Caco-2 (cell line): ENCODE measurements around the gene ITGAD. TPM values are rescaled to one million over a fixed set of nuclear protein-coding genes. Genes with fewer than 3 reads are reported as not detected.

Experiments used
- BruUV-seq: library from RNA; stranded (reverse); fragments of 400-500 nt; replicated peaks from 2 replicates; lab custom pipeline; 2021; lab: Mats Ljungman, UMichigan
- CTCF ChIA-PET: fragments of 300-600 bp; sonication (Branson Sonifier 250); formaldehyde crosslinking; loops from one replicate; lab custom pipeline; 2022; ENCODE audit warnings: antibody characterized with exemption; lab: Charles Lee
- POLR2A ChIA-PET: fragments of 300-600 bp; sonication (Branson Sonifier 250); formaldehyde crosslinking; loops from one replicate; lab custom pipeline; 2022; ENCODE audit warnings: antibody characterized with exemption; lab: Charles Lee
- DNase-seq, 2 experiments: peaks; one replicate each; pipeline versions ENCODE4 v3.0.0 to v3.0.0-alpha.2; 2020 to 2022
- H3K27me3 ChIP-seq: replicated peaks from 2 replicates; pipeline ENCODE4 v1.6.0; 2011; ENCODE audit warnings: low read length; ENCODE audit not compliant: control insufficient read depth, insufficient read depth
- H3K36me3 ChIP-seq: 2 replicates; pipeline ENCODE4 v1.5.1; 2011; ENCODE audit warnings: low read length; ENCODE audit not compliant: control insufficient read depth, insufficient read depth
- H3K4me1 ChIP-seq: fragments of 250-450 bp; sonication (Bioruptor Pico); 2 replicates; pipeline ENCODE4 v1.5.1; 2020; ENCODE audit warnings: mild to moderate bottlenecking
- H3K4me3 ChIP-seq: 2 replicates; pipeline ENCODE4 v1.5.1; 2011; ENCODE audit warnings: low read depth, mild to moderate bottlenecking, control low read depth, low read length
- H3K9me3 ChIP-seq: fragments of 250-450 bp; sonication (Bioruptor Pico); 2 replicates; pipeline ENCODE4 v1.5.1; 2020; ENCODE audit warnings: mild to moderate bottlenecking, moderate library complexity
- H3K27ac Mint-ChIP-seq: one replicate; pipeline ENCODE4 v1.8.0; 2022; ENCODE audit warnings: mixed read lengths; ENCODE audit not compliant: unreplicated experiment
- H3K27me3 Mint-ChIP-seq: one replicate; pipeline ENCODE4 v1.8.0; 2022; ENCODE audit warnings: mixed read lengths; ENCODE audit not compliant: insufficient read depth, unreplicated experiment
- H3K36me3 Mint-ChIP-seq: one replicate; pipeline ENCODE4 v1.8.0; 2022; ENCODE audit warnings: mild to moderate bottlenecking, mixed read lengths; ENCODE audit not compliant: insufficient read depth, unreplicated experiment
- H3K4me1 Mint-ChIP-seq: one replicate; pipeline ENCODE4 v1.8.0; 2022; ENCODE audit warnings: low read depth, mixed read lengths; ENCODE audit not compliant: unreplicated experiment
- H3K4me3 Mint-ChIP-seq: one replicate; pipeline ENCODE4 v1.8.0; 2022; ENCODE audit warnings: mild to moderate bottlenecking, moderate library complexity, mixed read lengths; ENCODE audit not compliant: unreplicated experiment
- H3K9me3 Mint-ChIP-seq: one replicate; pipeline ENCODE4 v1.8.0; 2022; ENCODE audit warnings: mixed read lengths; ENCODE audit not compliant: unreplicated experiment
- CTCF ChIP-seq, 2 experiments: fragments of 200-600 bp in 1 of 2; IDR thresholded peaks; 1 replicate in 1 of 2; 2 replicates in 1 of 2; pipeline versions ENCODE4 v1.5.1 to v1.8.0; 2011 to 2022; ENCODE audit warnings: antibody characterized with exemption in 1 of 2, control low read depth in 1 of 2, inconsistent platforms in 1 of 2, low read depth in 1 of 2, low read length in 1 of 2, mild to moderate bottlenecking in 1 of 2, moderate library complexity in 1 of 2; ENCODE audit not compliant: insufficient read depth in 1 of 2, severe bottlenecking in 1 of 2, unreplicated experiment in 1 of 2
- intact Hi-C: fragments of 100-400 bp; cut with micrococcal nuclease; formaldehyde crosslinking; loops from one replicate; pipeline ENCODE4 v1.10.0; 2022; ENCODE audit not compliant: unreplicated experiment
- total RNA-seq: library from RNA; stranded (reverse); gene quantifications from 2 replicates; pipeline ENCODE4 v1.2.3, GENCODE V29; 2022

ITGAD gene
- total RNA-seq, 1 experiment from 2014 or later: not detected

GRCh38 chr16:31411024-31411844 lies 18.1 kb downstream of the ITGAD start:
- H3K4me3 Mint-ChIP-seq: no peak overlapping the region
- no peak overlapping the region for H3K4me3 ChIP-seq
- TF ChIP-seq CTCF (IDR thresholded peaks at IDR 0.05; ENCODE audit: insufficient read depth in 1 of 2, low read depth in 1 of 2, low read length in 1 of 2, severe bottlenecking in 1 of 2, unreplicated experiment in 1 of 2): no peak
- peaks cover 31% of the 10 kb centered on the region for H3K27me3 Mint-ChIP-seq
- H3K27ac Mint-ChIP-seq: no peak overlapping the region
- no peaks in the 10 kb centered on the region for H3K4me1 ChIP-seq
- CTCF ChIA-PET: no interaction called here
- no peaks in the 10 kb centered on the region for H3K27me3 ChIP-seq
- no peak for DNase-seq
- H3K36me3 ChIP-seq: no peaks in the 10 kb centered on the region
- H3K36me3 Mint-ChIP-seq: no peaks in the 10 kb centered on the region
- H3K9me3 Mint-ChIP-seq: no peaks in the 10 kb centered on the region
- intact Hi-C loops: no loop called here
- no peaks in the 10 kb centered on the region for H3K9me3 ChIP-seq
- POLR2A ChIA-PET: no interaction called here
- H3K4me1 Mint-ChIP-seq: no peaks in the 10 kb centered on the region
- BruUV-seq: no TSS peak

GRCh38 chr16:31412750-31413149 lies 19.6 kb downstream of the ITGAD start:
- TF ChIP-seq CTCF (IDR thresholded peaks at IDR 0.05; ENCODE audit: insufficient read depth in 1 of 2, low read depth in 1 of 2, low read length in 1 of 2, severe bottlenecking in 1 of 2, unreplicated experiment in 1 of 2): no peak
- intact Hi-C loops: no loop called here
- ChIA-PET POLR2A (no interaction called here), CTCF (no interaction called here)
- H3K4me3 Mint-ChIP-seq: no peak overlapping the region
- H3K27me3 Mint-ChIP-seq: peaks cover 31% of the 10 kb centered on the region
- no peak for DNase-seq
- H3K4me1 ChIP-seq: no peaks in the 10 kb centered on the region
- H3K4me3 ChIP-seq: no peak overlapping the region
- H3K36me3 ChIP-seq: no peaks in the 10 kb centered on the region
- no peak overlapping the region for H3K27ac Mint-ChIP-seq
- no peaks in the 10 kb centered on the region for H3K9me3 Mint-ChIP-seq
- no peaks in the 10 kb centered on the region for H3K27me3 ChIP-seq
- no peaks in the 10 kb centered on the region for H3K36me3 Mint-ChIP-seq
- H3K9me3 ChIP-seq: no peaks in the 10 kb centered on the region
- H3K4me1 Mint-ChIP-seq: no peaks in the 10 kb centered on the region
- no TSS peak for BruUV-seq

- no peak overlapping the region for H3K27ac Mint-ChIP-seq
- Histone ChIP-seq H3K4me3 (no peak overlapping the region), H3K4me1 (no peaks in the 10 kb centered on the region), H3K9me3 (no peaks in the 10 kb centered on the region), H3K36me3 (no peaks in the 10 kb centered on the region), H3K27me3 (no peaks in the 10 kb centered on the region)
- peaks cover 30% of the 10 kb centered on the region for H3K27me3 Mint-ChIP-seq
- intact Hi-C loops: no loop called here
- no TSS peak for BruUV-seq
- TF ChIP-seq CTCF (IDR thresholded peaks at IDR 0.05; ENCODE audit: insufficient read depth in 1 of 2, low read depth in 1 of 2, low read length in 1 of 2, severe bottlenecking in 1 of 2, unreplicated experiment in 1 of 2): no peak
- H3K4me3 Mint-ChIP-seq: no peak overlapping the region
- ChIA-PET CTCF (no interaction called here), POLR2A (no interaction called here)
- H3K9me3 Mint-ChIP-seq: no peaks in the 10 kb centered on the region
- no peak for DNase-seq
- H3K36me3 Mint-ChIP-seq: no peaks in the 10 kb centered on the region
- H3K4me1 Mint-ChIP-seq: no peaks in the 10 kb centered on the region
Observed at GRCh38 chr16:31413381-31413780, 20.2 kb downstream of the ITGAD start.
